IMR-90 (cell line): ENCODE measurements around the gene CNGB1. TPM values are rescaled to one million over a fixed set of nuclear protein-coding genes. Genes with fewer than 3 reads are reported as not detected.
A peak's percentile ranks its signal among the peaks of the same experiment; 100 is the strongest.

Experiments
- ATAC-seq: fragments of 200-7000 bp; cut with Tn5 transposase; 2 replicates; pipeline ENCODE4 v1.9.1; 2020; ENCODE audit warnings: low read depth, mild to moderate bottlenecking, moderate library complexity
- BruUV-seq: library from RNA; stranded (reverse); fragments of 400-500 nt; replicated peaks from 2 replicates; lab custom pipeline; 2021; lab: Mats Ljungman, UMichigan
- CTCF ChIA-PET: fragments of 300-600 bp; formaldehyde crosslinking; extraction: SDS; loops from one replicate; lab custom pipeline; 2021; ENCODE audit warnings: antibody characterized with exemption; lab: Yijun Ruan, JAX
- POLR2A ChIA-PET: fragments of 300-600 bp; sonication (Branson Sonifier 250); formaldehyde crosslinking; loops from one replicate; lab custom pipeline; 2022; ENCODE audit warnings: antibody characterized with exemption; ENCODE audit not compliant: unreplicated experiment; lab: Charles Lee
- DNase-seq: peaks from one replicate; pipeline ENCODE4 v3.0.0; 2013
- H2AFZ ChIP-seq: replicated peaks from 2 replicates; pipeline ENCODE3; 2013; ENCODE audit warnings: low read length, mild to moderate bottlenecking; ENCODE audit not compliant: poor library complexity
- H2AK5ac ChIP-seq: 2 replicates; pipeline ENCODE4 v1.6.1; 2013; ENCODE audit warnings: low read depth, low read length, inconsistent platforms
- H2AK9ac ChIP-seq: replicated peaks from 2 replicates; pipeline ENCODE3; 2013; ENCODE audit warnings: mild to moderate bottlenecking, low read depth, low read length, moderate library complexity; ENCODE audit not compliant: poor library complexity
- H2BK120ac ChIP-seq: 2 replicates; pipeline ENCODE4 v1.6.1; 2013; ENCODE audit warnings: low read depth, low read length, inconsistent platforms
- H2BK15ac ChIP-seq: 3 replicates; pipeline ENCODE4 v1.6.1; 2013; ENCODE audit warnings: low read depth, low read length, inconsistent platforms
- H2BK20ac ChIP-seq: 2 replicates; pipeline ENCODE4 v1.6.1; 2013; ENCODE audit warnings: low read depth, mild to moderate bottlenecking, inconsistent platforms, low read length, moderate library complexity
- H2BK5ac ChIP-seq: 2 replicates; pipeline ENCODE4 v1.6.1; 2013; ENCODE audit warnings: mild to moderate bottlenecking, low read depth, low read length, inconsistent platforms; ENCODE audit not compliant: poor library complexity, severe bottlenecking
- H3K14ac ChIP-seq: replicated peaks from 2 replicates; pipeline ENCODE4 v1.6.1; 2013; ENCODE audit warnings: low read depth, low read length, inconsistent platforms
- H3K18ac ChIP-seq: 2 replicates; pipeline ENCODE4 v1.6.1; 2013; ENCODE audit warnings: low read depth, low read length, control low read depth
- H3K23ac ChIP-seq: 2 replicates; pipeline ENCODE4 v1.6.1; 2013; ENCODE audit warnings: low read depth, low read length, inconsistent platforms
- H3K27ac ChIP-seq: 2 replicates; pipeline ENCODE4 v1.5.1; 2013; ENCODE audit warnings: mild to moderate bottlenecking, control low read depth, low read length; ENCODE audit not compliant: insufficient read depth
- H3K27me3 ChIP-seq: 2 replicates; pipeline ENCODE4 v1.6.1; 2013; ENCODE audit warnings: low read length; ENCODE audit not compliant: control insufficient read depth, insufficient read depth
- H3K36me3 ChIP-seq: 2 replicates; pipeline ENCODE4 v1.6.1; 2013; ENCODE audit warnings: low read length, mixed read lengths; ENCODE audit not compliant: control insufficient read depth, insufficient read depth
- H3K4ac ChIP-seq: 2 replicates; pipeline ENCODE4 v1.6.1; 2013; ENCODE audit warnings: low read depth, low read length, inconsistent platforms
- H3K4me1 ChIP-seq: 2 replicates; pipeline ENCODE4 v1.6.1; 2013; ENCODE audit warnings: low read length, mixed read lengths; ENCODE audit not compliant: control insufficient read depth, insufficient read depth
- H3K4me2 ChIP-seq: 2 replicates; pipeline ENCODE4 v1.6.1; 2013; ENCODE audit warnings: low read depth, mild to moderate bottlenecking, control low read depth, low read length, moderate library complexity
- H3K4me3 ChIP-seq: 2 replicates; pipeline ENCODE4 v1.5.1; 2013; ENCODE audit warnings: low read depth, mild to moderate bottlenecking, control low read depth, low read length, moderate library complexity; ENCODE audit not compliant: insufficient read depth
- H3K56ac ChIP-seq: 2 replicates; pipeline ENCODE4 v1.6.1; 2013; ENCODE audit warnings: low read length, inconsistent platforms; ENCODE audit not compliant: insufficient read depth; ENCODE audit errors: extremely low read depth
- H3K79me1 ChIP-seq, 2 experiments: 2 replicates each; pipeline ENCODE4 v1.6.1; 2013; ENCODE audit warnings: low read length in 2 of 2, inconsistent platforms in 1 of 2, low read depth in 1 of 2
- H3K9ac ChIP-seq: 2 replicates; pipeline ENCODE4 v1.6.1; 2013; ENCODE audit warnings: low read depth, low read length, control low read depth
- H3K9me1 ChIP-seq: 2 replicates; pipeline ENCODE4 v1.6.1; 2013; ENCODE audit warnings: low read length, inconsistent platforms; ENCODE audit not compliant: insufficient read depth
- H3K9me3 ChIP-seq: 2 replicates; pipeline ENCODE4 v1.6.1; 2013; ENCODE audit warnings: low read length; ENCODE audit not compliant: control insufficient read depth, insufficient read depth
- H4K20me1 ChIP-seq: 2 replicates; pipeline ENCODE4 v1.6.1; 2013; ENCODE audit warnings: low read length, inconsistent platforms; ENCODE audit not compliant: insufficient read depth
- H4K5ac ChIP-seq: 2 replicates; pipeline ENCODE4 v1.6.1; 2013; ENCODE audit warnings: mild to moderate bottlenecking, low read depth, low read length, control low read depth
- H4K8ac ChIP-seq, 2 experiments: 2 replicates each; pipeline ENCODE4 v1.6.1; 2013; ENCODE audit warnings: low read depth in 2 of 2, low read length in 2 of 2, control low read depth in 1 of 2, inconsistent platforms in 1 of 2
- H4K91ac ChIP-seq: 2 replicates; pipeline ENCODE4 v1.6.1; 2013; ENCODE audit warnings: low read depth, low read length, inconsistent platforms; ENCODE audit not compliant: insufficient read depth
- CHD1 ChIP-seq: IDR thresholded peaks from 2 replicates; pipeline ENCODE4 v1.6.1; 2012; ENCODE audit warnings: low read depth, low read length, improper control_type of control experiment
- FOS ChIP-seq: fragments of 150-350 bp; IDR thresholded peaks from 2 replicates; pipeline ENCODE4 v1.6.1; 2016; ENCODE audit warnings: low read depth, low read length
- RAD21 ChIP-seq: IDR thresholded peaks from 2 replicates; pipeline ENCODE4 v1.6.1; 2012; ENCODE audit warnings: low read length, improper control_type of control experiment
- RCOR1 ChIP-seq: IDR thresholded peaks from 2 replicates; pipeline ENCODE4 v1.6.1; 2012; ENCODE audit warnings: mild to moderate bottlenecking, low read length, improper control_type of control experiment; ENCODE audit not compliant: insufficient replicate concordance
- RFX5 ChIP-seq: IDR thresholded peaks from 2 replicates; pipeline ENCODE4 v1.8.0; 2012; ENCODE audit warnings: low read depth, mild to moderate bottlenecking, low read length, moderate library complexity
- SMC3 ChIP-seq: fragments of 150-350 bp; IDR thresholded peaks from 2 replicates; pipeline ENCODE4 v1.6.1; 2016; ENCODE audit warnings: low read depth, mild to moderate bottlenecking, antibody characterized with exemption, low read length, moderate library complexity
- WGBS, 2 experiments: methylation state at CpG; one replicate each; pipeline versions ENCODE4 v1.1.5 to v1.1.7; 2013; ENCODE audit warnings: missing lambda C conversion rate in 2 of 2; ENCODE audit not compliant: insufficient read length in 1 of 2; ENCODE audit errors: extremely low coverage in 2 of 2; 5-methylcytosine and 5-hydroxymethylcytosine counted together
- dilution Hi-C: fragments of 300-500 bp; cut with HindIII; formaldehyde crosslinking; loops from one replicate; pipeline ENCODE4 v1.14.3; 2018; ENCODE audit warnings: low sequenced_read_pairs; ENCODE audit not compliant: unreplicated experiment
- in situ Hi-C: fragments of 300-500 bp; cut with MboI; formaldehyde crosslinking; loops from 3 replicates; pipeline ENCODE4 v1.14.3; 2019; ENCODE audit warnings: low sequenced_read_pairs, inconsistent platforms, mixed read lengths
- intact Hi-C: fragments of 100-400 bp; cut with micrococcal nuclease; formaldehyde crosslinking; loops from 2 replicates; pipeline ENCODE4 v1.10.0; 2022
- polyA plus RNA-seq, 3 experiments: library from polyadenylated mRNA; depleted of rRNA; stranded (reverse); fragments of >200 nt; gene quantifications; 2 replicates each; pipeline ENCODE4 v1.2.3, GENCODE V29; 2012; ENCODE audit warnings: low replicate concordance in 1 of 3
- total RNA-seq: library from RNA; depleted of rRNA; stranded (reverse); fragments of >200 nt; gene quantifications from 2 replicates; pipeline ENCODE4 v1.2.3, GENCODE V29; 2012
- TF ChIP-seq, protein P1 (sequence below): conservative IDR thresholded peaks from 2 replicates; pipeline ENCODE4 v1.5.1; 2012; ENCODE audit warnings: mild to moderate bottlenecking, low read depth, low read length, improper control_type of control experiment

CNGB1 gene
- total and polyA plus RNA-seq, 2 of the 4 experiments (the other 2 are of a cell fraction): not detected

DNA sequence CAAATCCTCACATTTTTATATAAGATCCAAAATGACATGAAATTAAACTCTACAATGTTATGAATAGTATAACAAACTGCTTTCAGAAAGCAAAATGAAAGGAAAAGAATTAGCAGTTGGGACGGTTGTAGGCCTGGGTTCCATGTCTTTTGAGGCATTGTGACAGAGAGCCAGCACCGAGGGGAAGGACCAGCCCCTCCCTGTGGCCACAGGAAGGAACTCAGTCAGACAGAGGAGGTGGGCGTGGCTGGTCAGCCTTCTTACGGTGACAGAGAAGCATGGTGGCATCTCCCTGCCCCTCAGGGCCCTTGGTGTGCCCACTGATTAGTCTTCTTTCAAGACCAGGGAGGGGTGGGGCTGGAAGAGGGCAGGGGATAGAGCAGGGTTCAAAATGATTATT, 23.9 kb upstream of the CNGB1 start:
- POLR2A ChIA-PET: no interaction called here
- peak; percentile 54 for ATAC-seq
- Histone ChIP-seq H2AK9ac (peak overlapping the region; percentile 65), H3K79me1 (peaks cover 9 to 38% of the 10 kb centered on the region in 2 experiments; a peak in 3 of 4 replicates), H2BK120ac (no peak overlapping the region), H3K27ac (no peak overlapping the region), H3K4me2 (no peak overlapping the region), H3K9ac (no peak overlapping the region), H3K23ac (no peak overlapping the region), H3K9me1 (peaks cover 5% of the 10 kb centered on the region; the same call in 1 of the 2 replicates), H2AK5ac (no peak overlapping the region), H3K14ac (no peak overlapping the region), H3K4ac (no peak overlapping the region), H4K8ac (no peak overlapping the region), H2BK5ac (no peak overlapping the region), H3K36me3 (peaks cover 34% of the 10 kb centered on the region; the same call in 1 of the 2 replicates), H4K91ac (no peak overlapping the region), H4K5ac (no peak overlapping the region), H3K9me3 (no peaks in the 10 kb centered on the region), H2BK15ac (no peak overlapping the region), H4K20me1 (peaks cover 23% of the 10 kb centered on the region), H3K27me3 (no peaks in the 10 kb centered on the region; the same call in 1 of the 2 replicates), H3K4me3 (no peak overlapping the region), H3K4me1 (peaks cover 8% of the 10 kb centered on the region; the same call in 1 of the 2 replicates), H2AFZ (peak overlapping the region; percentile 21), H2BK20ac (no peak overlapping the region), H3K18ac (no peak overlapping the region), H3K56ac (no peak overlapping the region)
- TF ChIP-seq RFX5: no peak
- TF ChIP-seq FOS: no peak
- TF ChIP-seq SMC3: peak; percentile 35; the same call in 1 of the 2 replicates
- peak; percentile 40 for TF ChIP-seq RAD21
- TF ChIP-seq, protein P1, sequence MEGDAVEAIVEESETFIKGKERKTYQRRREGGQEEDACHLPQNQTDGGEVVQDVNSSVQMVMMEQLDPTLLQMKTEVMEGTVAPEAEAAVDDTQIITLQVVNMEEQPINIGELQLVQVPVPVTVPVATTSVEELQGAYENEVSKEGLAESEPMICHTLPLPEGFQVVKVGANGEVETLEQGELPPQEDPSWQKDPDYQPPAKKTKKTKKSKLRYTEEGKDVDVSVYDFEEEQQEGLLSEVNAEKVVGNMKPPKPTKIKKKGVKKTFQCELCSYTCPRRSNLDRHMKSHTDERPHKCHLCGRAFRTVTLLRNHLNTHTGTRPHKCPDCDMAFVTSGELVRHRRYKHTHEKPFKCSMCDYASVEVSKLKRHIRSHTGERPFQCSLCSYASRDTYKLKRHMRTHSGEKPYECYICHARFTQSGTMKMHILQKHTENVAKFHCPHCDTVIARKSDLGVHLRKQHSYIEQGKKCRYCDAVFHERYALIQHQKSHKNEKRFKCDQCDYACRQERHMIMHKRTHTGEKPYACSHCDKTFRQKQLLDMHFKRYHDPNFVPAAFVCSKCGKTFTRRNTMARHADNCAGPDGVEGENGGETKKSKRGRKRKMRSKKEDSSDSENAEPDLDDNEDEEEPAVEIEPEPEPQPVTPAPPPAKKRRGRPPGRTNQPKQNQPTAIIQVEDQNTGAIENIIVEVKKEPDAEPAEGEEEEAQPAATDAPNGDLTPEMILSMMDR: peak; percentile 45
- TF ChIP-seq CHD1: no peak
- no peak for TF ChIP-seq RCOR1
- in situ Hi-C loops: no loop called here
- no CpG with 5 or more reads among the region's 4 CpGs for WGBS, 2 experiments
- CTCF ChIA-PET: no interaction called here
- dilution Hi-C loops: no loop called here
- no TSS peak for BruUV-seq
- intact Hi-C loops: no loop called here
- peak; percentile 25 for DNase-seq
